ENCODE results near the gene PCDHGC5.

The PCDHGC5 gene

GRCh38 chr5:141527426-141527825 lies 38.5 kb downstream of the PCDHGC5 start:
- no peak overlapping the region for H3K27ac ChIP-seq (replicated peaks)

GRCh38 chr5:141528291-141528984 lies 39.6 kb downstream of the PCDHGC5 start:
- no peak for DNase-seq (ENCODE audit: low read depth in 1 of 2, low spot score in 1 of 2)
- no peak overlapping the region for H3K27ac ChIP-seq (replicated peaks)
- TF ChIP-seq SPI1 (IDR thresholded peaks at IDR 0.05; ENCODE audit: borderline replicate concordance, low read depth) = no peak
- no peak for TF ChIP-seq GABPA (IDR thresholded peaks at IDR 0.05; ENCODE audit: low read depth)
- TF ChIP-seq CTCF (IDR thresholded peaks at IDR 0.05; ENCODE audit: insufficient read depth, low read length) = no peak
- no peak for TF ChIP-seq POLR2AphosphoS5 (IDR thresholded peaks at IDR 0.05; ENCODE audit: low read depth)
- no peak for TF ChIP-seq REST (IDR thresholded peaks at IDR 0.05; ENCODE audit: insufficient replicate concordance, low read depth)
- H3K4me3 ChIP-seq (replicated peaks; ENCODE audit: insufficient read depth, low read length) = no peak overlapping the region
- H3K27me3 ChIP-seq (ENCODE audit: insufficient read depth, poor library complexity, severe bottlenecking) = no peaks in the 10 kb centered on the region

More at GRCh38 chr5:141527426-141527825, 38.5 kb downstream of the PCDHGC5 start:
- no peak for DNase-seq (ENCODE audit: low read depth in 1 of 2, low spot score in 1 of 2)
- no peak for TF ChIP-seq SPI1 (IDR thresholded peaks at IDR 0.05; ENCODE audit: borderline replicate concordance, low read depth)
- no peak for TF ChIP-seq GABPA (IDR thresholded peaks at IDR 0.05; ENCODE audit: low read depth)
- TF ChIP-seq REST (IDR thresholded peaks at IDR 0.05; ENCODE audit: insufficient replicate concordance, low read depth) = no peak
- TF ChIP-seq POLR2AphosphoS5 (IDR thresholded peaks at IDR 0.05; ENCODE audit: low read depth) = no peak
- TF ChIP-seq CTCF (IDR thresholded peaks at IDR 0.05; ENCODE audit: insufficient read depth, low read length) = no peak
- H3K4me3 ChIP-seq (replicated peaks; ENCODE audit: insufficient read depth, low read length) = no peak overlapping the region
- H3K27me3 ChIP-seq (ENCODE audit: insufficient read depth, poor library complexity, severe bottlenecking) = no peaks in the 10 kb centered on the region

- no peak for DNase-seq (ENCODE audit: low read depth in 1 of 2, low spot score in 1 of 2)
- H3K27me3 ChIP-seq (ENCODE audit: insufficient read depth, poor library complexity, severe bottlenecking) = no peaks in the 10 kb centered on the region
- TF ChIP-seq REST (IDR thresholded peaks at IDR 0.05; ENCODE audit: insufficient replicate concordance, low read depth) = no peak
- TF ChIP-seq POLR2AphosphoS5 (IDR thresholded peaks at IDR 0.05; ENCODE audit: low read depth) = no peak
- no peak for TF ChIP-seq SPI1 (IDR thresholded peaks at IDR 0.05; ENCODE audit: borderline replicate concordance, low read depth)
- no peak for TF ChIP-seq CTCF (IDR thresholded peaks at IDR 0.05; ENCODE audit: insufficient read depth, low read length)
- no peak for TF ChIP-seq GABPA (IDR thresholded peaks at IDR 0.05; ENCODE audit: low read depth)
- H3K4me3 ChIP-seq (replicated peaks; ENCODE audit: insufficient read depth, low read length) = no peak overlapping the region
- H3K27ac ChIP-seq (replicated peaks) = no peak overlapping the region
Measured at GRCh38 chr5:141529002-141529401, 40.1 kb downstream of the PCDHGC5 start.

All from HL-60 (cell line).